ENCODE measurements around the gene C6orf141. TPM values are rescaled to one million over a fixed set of nuclear protein-coding genes. Genes with fewer than 3 reads are reported as not detected.

The C6orf141 gene
- total and polyA plus RNA-seq, 2 of the 13 experiments (the other 11 are each of a cell fraction or from before 2014, with no cell fraction given): 0.07 TPM; not detected in 1

DNA sequence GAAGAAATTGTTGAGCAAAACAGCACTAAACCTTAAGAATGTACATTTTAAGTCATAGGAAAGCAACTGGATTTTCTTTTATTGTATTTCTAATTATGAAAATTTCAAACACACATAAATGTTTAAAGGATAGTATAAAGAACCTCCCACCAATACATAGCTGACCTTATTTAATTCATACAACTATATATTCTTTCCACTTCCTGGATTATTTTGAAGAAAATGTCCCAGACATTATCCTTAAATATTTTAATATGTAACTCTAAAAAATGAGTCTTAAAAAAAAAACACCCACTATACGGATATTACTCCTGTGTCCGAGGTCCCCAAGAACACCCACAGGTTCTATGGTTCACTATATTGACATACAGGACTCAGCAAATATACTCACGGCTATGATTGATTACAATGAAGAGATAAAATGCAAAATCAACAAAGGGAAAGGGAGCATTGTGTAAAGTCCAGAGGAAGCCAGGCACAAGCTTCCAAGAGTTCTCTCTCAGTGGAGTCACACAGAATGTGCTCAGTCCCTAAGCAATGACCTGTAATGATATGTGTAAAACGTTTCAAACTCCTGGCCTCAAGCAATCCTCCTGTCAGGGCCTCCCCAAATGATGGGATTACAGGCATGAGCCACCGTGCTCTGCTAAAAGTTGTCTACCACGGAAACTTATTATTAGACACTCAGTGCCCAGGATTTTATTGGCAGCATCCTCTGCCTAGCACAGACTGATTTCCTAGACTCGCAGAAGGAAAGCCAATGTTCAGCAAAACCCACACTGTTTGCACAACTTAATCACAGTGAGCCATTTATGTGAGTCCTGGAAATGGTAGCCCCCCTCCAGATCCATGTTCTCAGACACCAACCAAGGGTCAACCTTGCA is 27.5 kb upstream of the C6orf141 start (continued):
- TF ChIP-seq, protein P1, sequence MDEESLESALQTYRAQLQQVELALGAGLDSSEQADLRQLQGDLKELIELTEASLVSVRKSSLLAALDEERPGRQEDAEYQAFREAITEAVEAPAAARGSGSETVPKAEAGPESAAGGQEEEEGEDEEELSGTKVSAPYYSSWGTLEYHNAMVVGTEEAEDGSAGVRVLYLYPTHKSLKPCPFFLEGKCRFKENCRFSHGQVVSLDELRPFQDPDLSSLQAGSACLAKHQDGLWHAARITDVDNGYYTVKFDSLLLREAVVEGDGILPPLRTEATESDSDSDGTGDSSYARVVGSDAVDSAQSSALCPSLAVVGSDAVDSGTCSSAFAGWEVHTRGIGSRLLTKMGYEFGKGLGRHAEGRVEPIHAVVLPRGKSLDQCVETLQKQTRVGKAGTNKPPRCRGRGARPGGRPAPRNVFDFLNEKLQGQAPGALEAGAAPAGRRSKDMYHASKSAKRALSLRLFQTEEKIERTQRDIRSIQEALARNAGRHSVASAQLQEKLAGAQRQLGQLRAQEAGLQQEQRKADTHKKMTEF (CRISPR knock-in tag; IDR thresholded peaks at IDR 0.05): peak; percentile 99
- TF ChIP-seq ZNF749 (CRISPR knock-in tag; IDR thresholded peaks at IDR 0.05; ENCODE audit: borderline replicate concordance) (peak; percentile 86; the same call in 1 of the 2 replicates), CCAR2 (optimal IDR thresholded peaks at IDR 0.05; ENCODE audit: low read depth, low read length) (peak; percentile 33), RBAK (CRISPR knock-in tag; IDR thresholded peaks at IDR 0.05) (peak; percentile 22; the same call in 1 of the 2 replicates), KAT2B (IDR thresholded peaks at IDR 0.05; ENCODE audit: borderline replicate concordance, low read depth, low read length) (no peak; the same call in 1 of the 2 replicates), ZNF451 (CRISPR knock-in tag; IDR thresholded peaks at IDR 0.05) (no peak; the same call in 1 of the 2 replicates), JUND (CRISPR knock-in tag; IDR thresholded peaks at IDR 0.05) (peak; percentile 79), SPEN (CRISPR knock-in tag; IDR thresholded peaks at IDR 0.05; ENCODE audit: low read depth) (no peak), ZNF589 (CRISPR knock-in tag; conservative IDR thresholded peaks at IDR 0.05) (peak; percentile 86), RFXAP (CRISPR knock-in tag; IDR thresholded peaks at IDR 0.05; ENCODE audit: borderline replicate concordance) (peak; percentile 70; the same call in 1 of the 2 replicates), ZNF3 (CRISPR knock-in tag; IDR thresholded peaks at IDR 0.05) (peak; percentile 65; the same call in 1 of the 2 replicates), EP300 (IDR thresholded peaks at IDR 0.05; ENCODE audit: low read depth in 2 of 2, low read length in 2 of 2) (peak; percentile 89 to 99), EP300 (CRISPR knock-in tag; IDR thresholded peaks at IDR 0.05; ENCODE audit: borderline replicate concordance) (peak; percentile 94), POLR2G (IDR thresholded peaks at IDR 0.05; ENCODE audit: low read depth, low read length) (peak; percentile 49; the same call in 1 of the 2 replicates), ONECUT2 (CRISPR knock-in tag; IDR thresholded peaks at IDR 0.05) (peak; percentile 84), FOXJ3 (CRISPR knock-in tag; IDR thresholded peaks at IDR 0.05; ENCODE audit: borderline replicate concordance) (peak; percentile 99), ZNF616 (CRISPR knock-in tag; IDR thresholded peaks at IDR 0.05; ENCODE audit: low read depth) (0 out of 2 replicates have a peak, but pooled peaks have one; percentile 71), ZNF629 (CRISPR knock-in tag; conservative IDR thresholded peaks at IDR 0.05) (peak; percentile 99)
- TF ChIP-seq, protein P2, sequence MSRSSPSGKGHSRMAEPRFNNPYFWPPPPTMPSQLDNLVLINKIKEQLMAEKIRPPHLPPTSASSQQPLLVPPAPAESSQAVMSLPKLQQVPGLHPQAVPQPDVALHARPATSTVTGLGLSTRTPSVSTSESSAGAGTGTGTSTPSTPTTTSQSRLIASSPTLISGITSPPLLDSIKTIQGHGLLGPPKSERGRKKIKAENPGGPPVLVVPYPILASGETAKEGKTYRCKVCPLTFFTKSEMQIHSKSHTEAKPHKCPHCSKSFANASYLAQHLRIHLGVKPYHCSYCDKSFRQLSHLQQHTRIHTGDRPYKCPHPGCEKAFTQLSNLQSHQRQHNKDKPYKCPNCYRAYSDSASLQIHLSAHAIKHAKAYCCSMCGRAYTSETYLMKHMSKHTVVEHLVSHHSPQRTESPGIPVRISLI (CRISPR knock-in tag; IDR thresholded peaks at IDR 0.05; ENCODE audit: borderline replicate concordance): peak; percentile 88; the same call in 1 of the 2 replicates
- TF ChIP-seq, protein P3, sequence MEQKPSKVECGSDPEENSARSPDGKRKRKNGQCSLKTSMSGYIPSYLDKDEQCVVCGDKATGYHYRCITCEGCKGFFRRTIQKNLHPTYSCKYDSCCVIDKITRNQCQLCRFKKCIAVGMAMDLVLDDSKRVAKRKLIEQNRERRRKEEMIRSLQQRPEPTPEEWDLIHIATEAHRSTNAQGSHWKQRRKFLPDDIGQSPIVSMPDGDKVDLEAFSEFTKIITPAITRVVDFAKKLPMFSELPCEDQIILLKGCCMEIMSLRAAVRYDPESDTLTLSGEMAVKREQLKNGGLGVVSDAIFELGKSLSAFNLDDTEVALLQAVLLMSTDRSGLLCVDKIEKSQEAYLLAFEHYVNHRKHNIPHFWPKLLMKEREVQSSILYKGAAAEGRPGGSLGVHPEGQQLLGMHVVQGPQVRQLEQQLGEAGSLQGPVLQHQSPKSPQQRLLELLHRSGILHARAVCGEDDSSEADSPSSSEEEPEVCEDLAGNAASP (CRISPR knock-in tag; IDR thresholded peaks at IDR 0.05; ENCODE audit: borderline replicate concordance): peak; percentile 81; the same call in 1 of the 2 replicates
- TF ChIP-seq, protein P4, sequence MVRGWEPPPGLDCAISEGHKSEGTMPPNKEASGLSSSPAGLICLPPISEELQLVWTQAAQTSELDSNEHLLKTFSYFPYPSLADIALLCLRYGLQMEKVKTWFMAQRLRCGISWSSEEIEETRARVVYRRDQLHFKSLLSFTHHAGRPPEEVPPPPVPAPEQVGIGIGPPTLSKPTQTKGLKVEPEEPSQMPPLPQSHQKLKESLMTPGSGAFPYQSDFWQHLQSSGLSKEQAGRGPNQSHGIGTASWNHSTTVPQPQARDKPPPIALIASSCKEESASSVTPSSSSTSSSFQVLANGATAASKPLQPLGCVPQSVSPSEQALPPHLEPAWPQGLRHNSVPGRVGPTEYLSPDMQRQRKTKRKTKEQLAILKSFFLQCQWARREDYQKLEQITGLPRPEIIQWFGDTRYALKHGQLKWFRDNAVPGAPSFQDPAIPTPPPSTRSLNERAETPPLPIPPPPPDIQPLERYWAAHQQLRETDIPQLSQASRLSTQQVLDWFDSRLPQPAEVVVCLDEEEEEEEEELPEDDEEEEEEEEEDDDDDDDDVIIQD (CRISPR knock-in tag; IDR thresholded peaks at IDR 0.05; ENCODE audit: low read depth): peak; percentile 95
- TF ChIP-seq, protein P5, sequence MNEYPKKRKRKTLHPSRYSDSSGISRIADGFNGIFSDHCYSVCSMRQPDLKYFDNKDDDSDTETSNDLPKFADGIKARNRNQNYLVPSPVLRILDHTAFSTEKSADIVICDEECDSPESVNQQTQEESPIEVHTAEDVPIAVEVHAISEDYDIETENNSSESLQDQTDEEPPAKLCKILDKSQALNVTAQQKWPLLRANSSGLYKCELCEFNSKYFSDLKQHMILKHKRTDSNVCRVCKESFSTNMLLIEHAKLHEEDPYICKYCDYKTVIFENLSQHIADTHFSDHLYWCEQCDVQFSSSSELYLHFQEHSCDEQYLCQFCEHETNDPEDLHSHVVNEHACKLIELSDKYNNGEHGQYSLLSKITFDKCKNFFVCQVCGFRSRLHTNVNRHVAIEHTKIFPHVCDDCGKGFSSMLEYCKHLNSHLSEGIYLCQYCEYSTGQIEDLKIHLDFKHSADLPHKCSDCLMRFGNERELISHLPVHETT (CRISPR knock-in tag; conservative IDR thresholded peaks at IDR 0.05): 0 out of 2 replicates have a peak, but pooled peaks have one; percentile 39

All from HepG2 (cell line).